CD4-positive, alpha-beta T cell treated with Interleukin-6 for 4 hours (primary cell): ENCODE data around the gene CBL.
"Not testable (repeated sequence)": the region's sequence is repeated elsewhere in the genome, so short reads cannot be mapped to it uniquely, and the experiment has no call there.

Source experiments
- DNase-seq: peaks from one replicate; pipeline ENCODE4 v3.0.0-alpha.2; 2020; ENCODE audit warnings: mixed read lengths

Gene CBL

DNA sequence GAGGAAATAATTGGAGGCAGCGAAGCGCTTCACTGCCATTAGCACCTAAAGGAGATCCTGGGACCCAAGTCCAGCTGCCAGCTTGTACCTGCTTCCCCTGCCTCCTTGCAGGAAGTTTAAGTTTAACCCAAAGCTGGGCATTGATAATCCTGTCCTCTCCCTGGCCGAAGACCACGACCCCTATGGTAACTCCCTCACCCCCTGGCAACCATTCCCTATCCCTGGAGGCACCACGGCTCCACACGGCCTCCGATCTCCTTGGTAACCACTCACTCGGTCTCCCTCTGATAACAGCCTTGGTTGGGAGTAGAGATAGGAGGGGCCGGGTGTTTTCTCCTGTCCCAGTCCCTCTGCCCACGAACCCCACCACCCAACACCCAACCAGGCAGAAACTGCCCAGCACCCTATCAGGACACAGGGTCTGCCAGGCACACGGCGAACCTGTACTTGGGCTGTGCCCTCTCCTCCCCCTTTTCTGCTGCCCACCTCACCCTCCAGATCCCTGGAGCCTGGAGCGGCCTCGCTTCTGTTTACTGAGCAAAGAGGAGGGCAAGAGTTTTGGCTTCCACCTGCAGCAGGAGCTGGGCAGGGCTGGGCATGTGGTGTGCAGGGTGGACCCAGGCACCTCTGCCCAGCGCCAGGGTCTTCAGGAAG, 20.0 kb upstream of the CBL start:
- no peak for DNase-seq

DNA sequence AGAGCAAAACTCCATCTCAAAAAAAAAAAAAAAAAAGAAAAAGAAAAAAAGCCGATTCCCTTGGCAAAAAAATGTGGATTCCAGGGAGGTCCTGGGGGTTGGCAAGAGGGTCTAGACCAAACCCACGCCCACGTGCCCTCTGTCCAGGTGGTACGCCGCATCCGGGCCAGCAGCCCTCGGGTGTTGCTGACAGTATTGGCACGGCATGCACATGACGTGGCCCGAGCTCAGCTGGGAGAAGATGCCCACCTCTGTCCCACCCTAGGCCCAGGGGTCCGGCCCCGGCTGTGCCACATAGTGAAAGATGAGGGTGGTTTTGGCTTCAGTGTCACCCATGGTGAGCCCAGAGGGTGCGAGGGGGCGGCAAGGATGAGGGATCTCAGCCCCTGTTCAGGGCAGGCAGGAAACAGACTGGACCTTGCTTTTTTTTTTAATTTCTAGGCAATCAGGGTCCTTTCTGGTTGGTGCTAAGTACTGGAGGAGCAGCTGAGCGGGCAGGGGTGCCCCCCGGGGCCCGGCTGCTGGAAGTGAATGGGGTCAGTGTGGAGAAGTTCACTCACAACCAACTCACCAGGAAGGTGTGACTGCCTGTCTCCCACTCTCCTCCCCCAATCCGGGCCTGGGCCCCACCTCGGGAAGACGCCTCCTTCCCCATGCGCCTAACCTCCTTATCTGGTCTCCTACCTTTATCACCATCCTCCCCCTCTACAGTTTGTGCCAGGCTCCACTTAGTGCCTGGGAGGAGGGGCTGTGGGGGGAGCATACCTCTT, 18.8 kb upstream of the CBL start:
- no peak for DNase-seq

DNA sequence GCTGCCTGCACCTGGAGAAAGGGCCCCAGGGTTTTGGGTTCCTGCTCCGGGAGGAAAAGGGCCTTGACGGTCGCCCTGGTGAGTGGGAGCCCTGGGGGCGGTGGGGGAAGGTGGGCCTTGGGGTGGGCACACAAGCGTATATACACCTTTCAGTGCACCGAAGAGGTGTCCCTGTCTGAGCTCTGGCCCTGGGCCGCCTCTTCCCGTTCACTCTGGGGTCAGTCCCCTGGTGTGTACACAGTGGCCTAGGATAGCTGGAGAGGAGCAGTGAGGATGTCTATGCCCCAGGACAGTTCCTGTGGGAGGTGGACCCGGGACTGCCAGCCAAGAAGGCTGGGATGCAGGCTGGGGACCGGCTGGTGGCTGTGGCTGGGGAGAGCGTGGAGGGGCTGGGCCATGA, 18.1 kb upstream of the CBL start:
- no peak for DNase-seq

DNA sequence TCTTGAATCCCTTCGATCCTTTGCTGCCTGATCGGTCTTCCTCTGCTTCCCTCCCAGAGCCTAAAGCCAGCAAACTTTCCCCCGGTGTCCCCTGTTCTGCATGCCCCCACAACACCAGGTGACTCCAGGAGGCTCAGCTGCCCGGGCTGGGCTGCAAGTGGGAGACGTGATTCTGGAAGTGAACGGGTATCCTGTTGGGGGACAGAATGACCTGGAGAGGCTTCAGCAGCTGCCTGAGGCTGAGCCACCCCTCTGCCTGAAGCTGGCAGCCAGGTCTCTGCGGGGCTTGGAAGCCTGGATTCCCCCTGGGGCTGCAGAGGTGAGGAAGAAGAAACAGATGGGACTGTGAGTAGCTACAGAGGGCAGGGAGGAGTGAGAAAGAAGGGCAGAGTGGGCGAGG, 17.3 kb upstream of the CBL start:
- no peak for DNase-seq

DNA sequence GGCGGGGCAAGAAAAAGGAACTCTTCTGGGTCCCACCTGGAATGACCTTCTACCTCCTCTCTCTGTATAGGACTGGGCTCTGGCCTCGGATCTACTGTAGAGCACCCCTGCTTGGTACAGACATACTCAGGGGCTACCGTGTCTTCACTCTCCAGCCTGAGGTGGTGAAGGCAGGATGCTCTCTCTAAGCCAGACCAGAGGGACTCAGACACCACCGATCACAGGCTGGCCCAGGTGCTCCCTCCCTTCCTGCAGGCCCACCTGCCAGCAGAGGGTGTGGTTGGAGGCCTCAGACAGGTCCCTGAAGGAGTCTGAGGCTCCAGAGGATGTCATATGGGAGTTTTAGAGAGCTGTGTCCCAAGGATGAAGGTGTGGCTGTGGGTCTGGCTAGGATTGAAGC, 16.7 kb upstream of the CBL start:
- DNase-seq, result no peak

DNA sequence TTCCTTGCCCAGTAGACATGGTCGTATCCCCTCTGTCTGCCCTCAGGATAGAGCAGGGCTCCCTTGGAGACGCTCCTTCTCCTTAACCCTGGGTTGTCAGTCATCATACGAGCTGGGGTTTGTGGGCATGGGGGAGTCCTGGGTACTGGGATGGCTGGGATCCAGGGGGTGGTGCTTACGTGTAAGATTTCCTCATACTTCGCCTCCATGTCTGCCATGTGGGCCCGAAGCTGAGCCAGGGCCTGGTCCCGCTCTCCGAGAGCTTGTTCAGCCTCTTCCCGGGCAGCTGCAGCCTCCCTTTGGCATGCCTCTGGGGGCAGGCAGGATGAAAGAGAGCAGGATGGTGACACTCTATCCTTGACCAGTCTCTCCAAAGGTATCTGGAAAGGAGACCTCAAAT, 15.6 kb upstream of the CBL start:
- no peak for DNase-seq

DNA sequence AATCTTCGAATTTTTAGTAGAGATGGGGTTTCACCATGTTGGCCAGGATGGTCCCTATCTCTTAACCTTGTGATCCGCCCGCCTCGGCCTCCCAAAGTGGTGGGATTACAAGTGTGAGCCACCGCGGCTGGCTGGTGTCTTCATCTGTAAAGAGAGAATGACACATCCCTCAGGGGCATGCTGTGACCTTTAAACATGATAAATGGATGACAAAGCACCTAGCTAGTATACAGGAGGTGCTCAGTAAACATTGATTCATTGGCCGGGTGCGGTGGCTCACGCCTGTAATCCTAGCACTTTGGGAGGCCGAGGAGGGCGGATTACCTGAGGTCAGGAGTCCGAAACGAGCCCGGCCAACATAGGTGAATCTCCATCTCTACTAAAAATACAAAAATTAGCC, 14.9 kb upstream of the CBL start:
- not testable (repeated sequence) for DNase-seq

DNA sequence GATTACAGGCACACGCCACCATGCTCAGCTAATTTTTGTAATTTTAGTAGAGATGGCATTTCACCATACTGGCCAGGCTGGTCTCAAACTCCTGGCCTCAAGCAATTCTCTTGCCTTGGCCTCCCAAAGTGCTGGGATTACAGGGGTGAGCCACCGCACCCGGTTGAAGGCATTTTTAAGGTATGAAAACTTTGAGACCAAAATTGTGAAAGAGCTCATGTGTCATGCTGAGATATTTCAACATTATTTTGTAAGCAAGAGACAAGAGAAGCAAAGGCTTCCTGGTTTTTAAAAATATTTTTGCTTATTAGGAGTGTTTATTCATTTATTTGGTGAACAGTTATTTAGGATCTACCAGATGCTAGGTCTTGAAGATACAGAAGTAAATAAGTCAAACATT, 14.0 kb upstream of the CBL start:
- no peak for DNase-seq

DNA sequence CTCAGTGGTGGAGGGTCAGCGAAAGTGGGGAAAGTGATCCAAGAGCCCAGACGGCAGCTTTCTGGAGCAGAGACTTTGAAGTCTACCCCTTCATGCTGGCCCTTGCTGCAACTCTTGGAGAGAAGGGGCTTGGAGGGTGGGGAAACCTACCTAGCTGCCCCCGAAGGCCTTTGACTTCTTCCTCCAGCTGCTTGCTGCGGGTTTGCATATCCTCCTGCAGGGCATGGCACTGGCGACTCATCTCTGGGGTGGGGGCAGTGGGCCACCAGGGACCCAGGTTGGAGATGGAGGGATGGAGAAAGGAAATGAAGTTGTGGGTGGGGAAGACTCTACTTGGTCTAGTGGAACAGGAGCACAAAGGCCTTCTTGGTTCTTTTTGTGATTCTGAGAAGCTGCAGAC, 13.1 kb upstream of the CBL start:
- no peak for DNase-seq

DNA sequence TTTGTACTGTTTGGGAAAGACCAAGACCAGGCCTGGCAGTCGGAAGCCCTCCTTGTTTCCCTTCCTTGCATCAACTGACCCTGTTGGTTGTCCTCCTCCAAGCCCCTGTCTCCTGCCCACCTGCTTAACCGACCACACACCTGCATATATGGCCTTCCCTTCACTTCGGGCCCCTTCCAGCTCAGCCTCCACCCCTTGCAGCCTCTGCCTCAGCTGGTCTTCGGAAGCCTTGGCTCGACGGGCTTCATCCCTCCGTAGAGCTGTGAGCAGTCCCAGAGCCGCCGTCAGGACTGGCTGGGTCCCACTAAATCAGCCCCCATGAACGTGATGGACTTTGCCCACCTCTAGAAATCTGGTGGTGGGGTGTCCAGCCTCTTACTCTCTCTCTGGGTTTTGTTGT, 12.5 kb upstream of the CBL start:
- DNase-seq, result no peak

DNA sequence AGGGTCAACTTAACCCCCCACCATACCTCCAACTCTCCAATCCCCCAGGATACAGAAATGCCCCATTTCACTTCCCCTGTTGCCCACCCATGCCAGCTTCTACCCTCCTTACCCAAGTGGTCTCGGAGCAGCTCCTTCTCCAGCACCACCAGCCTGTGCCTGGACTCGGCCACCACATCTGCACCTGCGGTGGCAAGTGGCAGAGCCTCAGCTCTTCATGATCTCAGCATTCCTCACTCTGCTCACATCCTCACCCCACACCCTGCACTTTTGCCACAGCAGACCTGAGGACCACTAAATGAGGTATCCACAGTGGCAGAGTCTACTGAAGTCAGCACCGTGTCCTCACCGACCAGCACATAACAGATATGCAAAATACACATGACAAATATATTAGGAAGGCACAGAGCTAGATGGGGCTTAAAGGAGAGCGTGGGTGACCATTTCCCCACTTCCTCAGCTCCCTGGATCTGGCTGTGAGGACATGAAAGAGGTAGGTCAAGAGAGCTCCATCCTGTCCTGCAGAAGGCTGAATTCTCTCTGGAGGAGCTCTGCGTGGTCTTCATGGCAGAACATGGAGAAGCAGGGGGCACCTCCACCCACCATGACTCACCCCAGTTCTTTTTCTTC, 11.2 kb upstream of the CBL start:
- no peak for DNase-seq

DNA sequence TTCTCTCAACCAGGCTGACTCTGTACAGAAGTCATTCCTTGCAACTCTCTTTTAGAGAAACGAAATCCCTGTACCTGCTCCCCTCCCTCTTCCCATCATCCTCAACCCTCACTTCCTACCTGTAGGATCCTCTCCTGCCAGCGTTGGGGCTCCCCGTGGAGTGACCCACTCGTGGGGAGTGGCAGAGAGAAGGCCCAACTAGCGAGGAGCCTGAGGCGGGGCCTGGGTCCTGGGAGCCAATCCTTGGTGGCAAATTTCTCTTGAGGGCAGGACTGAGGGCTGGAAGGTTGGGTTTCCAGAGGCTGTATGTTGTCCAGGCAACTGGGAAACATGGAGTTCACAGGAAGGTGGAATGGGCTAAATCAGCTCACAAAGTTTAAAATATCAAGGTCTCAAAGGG, 10.5 kb upstream of the CBL start:
- no peak for DNase-seq

DNA sequence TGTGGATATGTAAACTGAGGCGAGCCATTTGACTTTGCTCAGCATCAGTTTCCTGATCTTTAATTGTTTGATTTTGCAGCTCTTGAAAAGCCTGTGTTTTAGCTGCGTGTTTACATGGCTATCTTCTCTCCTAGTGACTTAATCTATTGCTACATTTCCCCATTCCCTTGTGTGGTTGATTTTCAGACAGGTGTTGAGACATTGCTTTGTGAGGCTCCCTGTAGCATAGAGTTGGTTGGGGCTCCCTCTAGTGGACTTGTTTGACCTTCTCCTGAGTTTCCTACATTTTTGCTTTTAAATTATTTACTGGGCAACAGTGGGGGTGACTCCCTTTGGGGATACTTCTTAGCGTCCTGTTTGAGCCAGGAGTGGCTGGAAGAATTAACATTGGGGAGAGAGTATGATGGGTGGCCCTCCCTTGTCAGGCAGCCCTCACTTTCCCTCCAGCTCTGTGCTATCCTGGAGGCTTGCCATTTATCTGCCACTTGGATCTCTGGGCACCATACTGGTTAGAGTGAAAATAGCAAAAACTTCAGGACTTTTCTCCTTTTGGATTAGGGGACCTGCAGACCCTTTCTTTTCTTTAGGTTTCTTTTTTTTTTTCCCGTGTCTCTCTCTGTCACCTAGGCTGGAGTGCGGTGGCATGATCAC, 9.2 kb upstream of the CBL start:
- peak; percentile 80 for DNase-seq

DNA sequence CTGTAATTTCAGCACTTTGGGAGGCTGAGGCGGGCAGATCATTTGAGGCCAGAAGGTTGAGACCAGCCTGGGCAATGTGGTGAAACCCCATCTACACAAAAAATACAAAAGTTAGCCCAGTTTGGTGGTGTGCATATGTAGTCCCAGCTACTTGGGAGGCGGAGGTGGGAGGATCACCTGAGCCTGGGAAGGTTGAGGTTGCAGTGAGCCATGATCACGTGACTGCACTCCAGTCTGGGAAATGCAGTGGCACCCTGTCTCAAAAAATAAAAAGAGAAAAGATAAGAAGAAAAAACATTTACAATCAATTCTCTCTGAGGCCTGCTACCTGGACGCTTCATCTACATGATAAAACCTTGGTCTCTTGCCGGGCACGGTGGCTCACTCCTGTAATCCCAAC, 7.2 kb upstream of the CBL start:
- DNase-seq, result no peak

DNA sequence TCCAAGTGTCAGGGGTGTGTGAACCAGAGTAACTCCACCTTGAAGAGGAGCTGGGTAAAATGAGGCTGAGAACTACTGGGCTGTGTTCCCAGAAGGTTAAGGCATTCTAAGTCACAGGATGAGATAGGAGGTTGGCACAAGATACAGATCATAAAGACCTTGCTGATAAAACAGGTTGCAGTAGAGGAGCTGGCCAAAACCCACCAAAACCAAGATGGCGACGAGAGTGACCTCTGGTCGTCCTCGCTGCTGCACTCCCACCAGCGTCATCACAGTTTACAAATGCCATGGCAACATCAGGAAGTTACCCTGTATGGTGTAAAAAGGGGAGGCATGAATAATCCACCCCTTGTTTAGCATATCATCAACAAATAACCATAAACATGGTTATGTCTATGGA, 4.9 kb upstream of the CBL start:
- not testable (repeated sequence) for DNase-seq

DNA sequence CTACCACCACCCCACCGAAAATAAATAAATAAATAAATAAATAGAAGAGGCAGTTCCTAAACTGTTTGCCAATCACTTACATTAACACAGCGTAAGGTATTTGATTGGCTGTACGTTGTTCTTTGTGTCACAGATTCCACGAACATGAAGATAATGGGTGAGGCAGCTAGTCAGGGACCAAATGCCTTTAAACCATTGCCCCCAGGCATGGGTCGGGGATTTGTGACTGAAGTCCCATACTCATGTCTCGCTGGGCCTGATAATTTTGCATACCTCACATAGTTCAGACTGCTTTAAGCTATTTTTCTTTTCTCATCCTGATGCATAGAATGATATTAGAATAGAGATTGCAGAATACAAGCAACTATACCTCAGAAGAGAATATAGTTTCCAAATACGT, 3.6 kb upstream of the CBL start:
- DNase-seq, result no peak

DNA sequence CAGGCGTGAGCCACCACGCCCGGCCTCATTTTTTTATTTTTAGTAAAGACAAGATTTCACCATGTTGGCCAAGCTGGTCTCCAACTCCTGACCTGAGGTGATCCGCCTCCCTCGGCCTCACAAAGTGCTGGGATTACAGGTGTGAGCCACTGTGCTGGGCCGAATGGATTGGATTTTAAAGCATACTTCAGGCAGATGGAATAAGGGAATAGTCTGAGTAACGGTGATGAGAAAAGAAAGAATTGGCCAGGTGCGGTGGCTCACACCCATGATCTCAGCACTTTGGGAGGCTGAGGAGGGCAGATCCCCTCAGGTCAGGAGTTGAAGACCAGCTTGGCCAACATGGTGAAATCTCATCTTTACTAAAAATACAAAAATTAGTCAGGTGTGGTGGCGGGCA, 2.1 kb upstream of the CBL start:
- no peak for DNase-seq

DNA sequence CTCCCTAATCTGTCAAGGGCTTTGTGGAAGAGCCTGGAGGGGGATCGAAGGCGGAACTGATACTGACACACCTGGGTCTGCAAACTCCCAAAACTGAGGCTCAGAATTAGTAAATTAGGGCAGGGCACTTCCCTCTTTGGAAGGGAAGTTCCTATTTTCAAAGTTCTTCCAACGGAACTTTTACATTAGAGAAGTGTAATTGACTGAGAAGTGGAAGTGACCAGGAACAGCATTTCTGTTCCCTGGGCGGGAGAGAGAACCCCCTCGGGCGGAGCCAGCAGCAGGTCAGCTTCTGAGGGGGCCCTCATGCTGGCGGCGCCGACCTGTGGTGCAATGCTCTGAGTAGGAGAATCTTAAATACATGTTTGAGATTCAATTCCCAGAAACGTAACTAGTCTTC, 1.1 kb upstream of the CBL start:
- no peak for DNase-seq

DNA sequence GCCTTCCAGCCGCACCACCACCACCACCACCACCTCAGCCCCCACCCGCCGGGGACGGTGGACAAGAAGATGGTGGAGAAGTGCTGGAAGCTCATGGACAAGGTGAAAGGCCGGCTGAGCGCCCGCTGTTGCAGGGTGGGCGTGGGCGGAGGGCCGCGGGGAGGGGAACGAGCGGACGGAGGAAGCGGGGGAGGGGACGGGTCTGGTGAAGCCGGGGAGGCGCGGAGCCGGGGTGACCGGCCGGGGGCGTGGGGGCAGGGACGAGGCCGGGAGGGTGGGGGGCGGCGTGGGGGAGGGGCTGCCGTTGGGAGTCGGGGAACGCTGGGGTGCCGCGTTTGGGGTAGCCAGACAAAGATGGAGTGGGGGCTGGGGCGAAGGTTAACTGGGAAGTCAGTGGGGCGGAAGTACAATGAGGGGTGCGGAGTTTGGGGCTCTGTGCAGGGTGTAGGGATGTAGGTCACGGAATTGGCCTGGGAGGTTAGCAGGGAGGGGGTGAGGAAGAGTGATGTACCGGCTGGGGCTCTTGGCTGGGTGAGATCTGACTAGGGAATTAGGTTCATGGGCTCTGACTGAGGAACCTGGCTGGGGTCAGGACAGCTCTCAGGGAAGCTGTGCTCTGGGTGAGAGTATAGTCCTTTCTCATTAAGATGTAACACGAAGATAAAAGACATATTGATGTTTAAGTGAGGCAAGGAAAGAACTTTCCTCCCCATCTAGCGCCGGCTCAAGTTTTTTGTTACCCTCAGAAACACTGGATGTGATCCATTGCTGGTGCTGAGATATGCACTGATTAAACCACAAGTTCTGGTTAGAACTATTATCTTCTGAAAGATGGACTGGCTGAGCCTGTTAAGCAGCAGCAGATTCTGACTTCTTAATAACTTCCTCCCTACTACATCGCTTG, 624 bp downstream of the CBL start:
- DNase-seq, result peak; percentile 63

DNA sequence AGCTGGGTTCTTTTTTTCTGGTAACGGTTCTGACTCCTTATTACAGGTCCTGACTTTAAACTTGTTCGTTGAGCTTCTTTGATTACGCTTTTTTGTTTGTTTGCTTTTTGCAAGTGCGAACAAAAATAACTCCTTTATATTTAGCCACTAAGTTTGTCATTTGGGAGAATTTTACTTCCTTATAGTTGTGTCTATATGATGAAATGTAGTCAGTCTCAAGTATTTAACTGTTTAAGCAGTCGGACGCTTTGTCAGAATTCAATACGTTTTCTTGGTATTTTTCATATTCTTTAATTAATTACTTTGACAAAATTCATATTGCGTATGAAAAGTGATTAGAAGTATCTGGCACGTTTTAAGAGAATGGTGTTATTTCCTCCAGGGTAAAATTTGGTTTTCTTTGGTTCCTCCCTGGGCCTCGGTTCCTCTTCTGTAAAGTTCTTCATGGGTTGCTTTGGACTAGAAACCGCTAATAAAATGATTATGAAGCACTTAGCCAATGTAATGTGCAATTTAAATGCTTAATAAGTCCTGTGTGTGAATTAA, 1.3 kb downstream of the CBL start:
- DNase-seq, result no peak

DNA sequence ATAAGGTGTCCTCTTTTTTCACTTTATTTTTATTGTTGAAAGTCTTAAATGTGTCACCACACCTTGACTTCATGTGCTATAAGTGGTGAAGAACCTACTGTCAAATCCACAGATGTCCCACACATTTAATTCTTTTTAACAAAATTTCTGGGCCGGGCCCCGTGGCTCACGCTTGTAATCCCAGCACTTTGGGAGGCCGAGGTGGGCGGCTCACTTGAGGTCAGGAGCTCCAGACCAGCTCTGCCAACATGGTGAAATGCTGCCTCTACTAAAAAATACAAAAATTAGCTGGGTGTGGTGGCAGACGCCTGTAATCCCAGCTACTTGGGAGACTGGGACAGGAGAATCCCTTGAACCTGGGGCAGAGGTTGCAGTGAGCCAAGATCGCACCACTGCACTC, 3.0 kb downstream of the CBL start:
- DNase-seq, result no peak

DNA sequence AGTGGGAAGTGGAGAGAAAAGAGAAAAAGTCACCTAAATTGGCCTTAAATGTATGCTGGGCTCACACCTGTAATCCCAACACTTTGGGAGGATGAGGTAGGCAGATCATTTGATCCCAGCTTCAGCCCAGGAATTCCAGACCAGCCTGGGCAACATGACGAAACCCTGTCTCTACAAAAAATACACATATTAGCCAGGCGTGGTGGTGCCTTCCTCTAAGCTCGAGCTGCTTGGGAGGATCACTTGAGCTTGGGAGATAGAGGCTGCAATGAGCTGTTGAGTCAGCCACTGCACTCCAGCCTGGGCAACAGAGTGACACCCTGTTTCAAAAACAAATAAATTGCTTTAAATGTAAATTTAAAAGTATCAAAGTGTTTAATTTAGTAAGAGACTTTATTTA, 3.9 kb downstream of the CBL start:
- DNase-seq, result no peak
